Glutamatergic neuron (in vitro differentiated cells): ENCODE results near the gene ASNSD1. TPM values are rescaled to one million over a fixed set of nuclear protein-coding genes. Genes with fewer than 3 reads are reported as not detected.
"Not testable (repeated sequence)": the region's sequence is repeated elsewhere in the genome, so short reads cannot be mapped to it uniquely, and the experiment has no call there.

ENCODE experiments used
- DNase-seq: peaks from one replicate; pipeline ENCODE4 v3.0.0; 2022
- H3K27ac Mint-ChIP-seq: one replicate; pipeline ENCODE4 v1.8.0; 2020; ENCODE audit warnings: mild to moderate bottlenecking, mixed read lengths, inconsistent platforms; ENCODE audit not compliant: unreplicated experiment
- H3K27me3 Mint-ChIP-seq: one replicate; pipeline ENCODE4 v1.8.0; 2020; ENCODE audit warnings: mild to moderate bottlenecking, moderate library complexity, mixed read lengths, inconsistent platforms; ENCODE audit not compliant: unreplicated experiment
- H3K36me3 Mint-ChIP-seq: one replicate; pipeline ENCODE4 v1.8.0; 2020; ENCODE audit warnings: mild to moderate bottlenecking, mixed read lengths, inconsistent platforms; ENCODE audit not compliant: unreplicated experiment
- H3K4me1 Mint-ChIP-seq: one replicate; pipeline ENCODE4 v1.8.0; 2020; ENCODE audit warnings: mild to moderate bottlenecking, low read depth, mixed read lengths, inconsistent platforms; ENCODE audit not compliant: unreplicated experiment
- H3K4me3 Mint-ChIP-seq: one replicate; pipeline ENCODE4 v1.8.0; 2020; ENCODE audit warnings: mild to moderate bottlenecking, mixed read lengths, inconsistent platforms; ENCODE audit not compliant: unreplicated experiment
- H3K9me3 Mint-ChIP-seq: one replicate; pipeline ENCODE4 v1.8.0; 2020; ENCODE audit warnings: mild to moderate bottlenecking, moderate library complexity, mixed read lengths, inconsistent platforms; ENCODE audit not compliant: unreplicated experiment
- CTCF ChIP-seq: fragments of 200-600 bp; sonication (generic); IDR thresholded peaks from one replicate; pipeline ENCODE4 v1.5.0; 2021; ENCODE audit not compliant: partially characterized antibody, unreplicated experiment
- total RNA-seq: library from RNA; stranded (reverse); fragmentation: NEBNext Ultra II Directional; extraction: Animal tissue kit (Norgen Biotek cat#: 25700); gene quantifications from one replicate; pipeline ENCODE4 v1.2.1, GENCODE V29; 2021; ENCODE audit not compliant: unreplicated experiment

ASNSD1 gene
- total RNA-seq, 1 donor from 2014 or later: 39.9 TPM

- Mint-ChIP-seq H3K27ac (no peak overlapping the region), H3K4me1 (no peaks in the 10 kb centered on the region), H3K9me3 (no peaks in the 10 kb centered on the region), H3K4me3 (no peak overlapping the region), H3K27me3 (peaks cover 2% of the 10 kb centered on the region), H3K36me3 (no peaks in the 10 kb centered on the region)
- no peak for TF ChIP-seq CTCF
- DNase-seq: no peak
These were observed 23.6 kb downstream of the ASNSD1 start for GRCh38 chr2:189684811-189685210.

- no peak for TF ChIP-seq CTCF
- Mint-ChIP-seq H3K4me1 (no peaks in the 10 kb centered on the region), H3K27me3 (no peaks in the 10 kb centered on the region), H3K36me3 (no peaks in the 10 kb centered on the region), H3K9me3 (no peaks in the 10 kb centered on the region), H3K4me3 (no peak overlapping the region), H3K27ac (no peak overlapping the region)
- DNase-seq: no peak
These were observed 24.4 kb downstream of the ASNSD1 start for GRCh38 chr2:189685540-189686229.

- not testable (repeated sequence) for H3K9me3 Mint-ChIP-seq, H3K27me3 Mint-ChIP-seq, DNase-seq, H3K4me1 Mint-ChIP-seq, H3K27ac Mint-ChIP-seq, H3K36me3 Mint-ChIP-seq, H3K4me3 Mint-ChIP-seq
These were observed 26.5 kb downstream of the ASNSD1 start for GRCh38 chr2:189687796-189688195.

- no peak for TF ChIP-seq CTCF
- H3K27me3 Mint-ChIP-seq: no peaks in the 10 kb centered on the region
- no peak for DNase-seq
- no peaks in the 10 kb centered on the region for H3K36me3 Mint-ChIP-seq
- H3K4me1 Mint-ChIP-seq: no peaks in the 10 kb centered on the region
- H3K9me3 Mint-ChIP-seq: no peaks in the 10 kb centered on the region
- H3K27ac Mint-ChIP-seq: no peak overlapping the region
- H3K4me3 Mint-ChIP-seq: no peak overlapping the region
These were observed 35.0 kb downstream of the ASNSD1 start for GRCh38 chr2:189696223-189696622.

- no peak overlapping the region for H3K4me3 Mint-ChIP-seq
- no peaks in the 10 kb centered on the region for H3K9me3 Mint-ChIP-seq
- no peaks in the 10 kb centered on the region for H3K36me3 Mint-ChIP-seq
- H3K27ac Mint-ChIP-seq: no peak overlapping the region
- no peaks in the 10 kb centered on the region for H3K27me3 Mint-ChIP-seq
- peak; percentile 71 for TF ChIP-seq CTCF
- no peaks in the 10 kb centered on the region for H3K4me1 Mint-ChIP-seq
- DNase-seq: no peak
These were observed 37.0 kb downstream of the ASNSD1 start for GRCh38 chr2:189698020-189698887.
